NT2/D1 (cell line): Measurements from ENCODE around the gene CXCL17.

Experiments used
- YY1 ChIP-seq: IDR thresholded peaks from 2 replicates; pipeline ENCODE4 v1.6.1; 2011; ENCODE audit not compliant: insufficient read length, insufficient read depth
- ZNF274 ChIP-seq: IDR thresholded peaks from 2 replicates; pipeline ENCODE4 v1.6.1; 2011; ENCODE audit warnings: mild to moderate bottlenecking, low read depth, low read length

DNA sequence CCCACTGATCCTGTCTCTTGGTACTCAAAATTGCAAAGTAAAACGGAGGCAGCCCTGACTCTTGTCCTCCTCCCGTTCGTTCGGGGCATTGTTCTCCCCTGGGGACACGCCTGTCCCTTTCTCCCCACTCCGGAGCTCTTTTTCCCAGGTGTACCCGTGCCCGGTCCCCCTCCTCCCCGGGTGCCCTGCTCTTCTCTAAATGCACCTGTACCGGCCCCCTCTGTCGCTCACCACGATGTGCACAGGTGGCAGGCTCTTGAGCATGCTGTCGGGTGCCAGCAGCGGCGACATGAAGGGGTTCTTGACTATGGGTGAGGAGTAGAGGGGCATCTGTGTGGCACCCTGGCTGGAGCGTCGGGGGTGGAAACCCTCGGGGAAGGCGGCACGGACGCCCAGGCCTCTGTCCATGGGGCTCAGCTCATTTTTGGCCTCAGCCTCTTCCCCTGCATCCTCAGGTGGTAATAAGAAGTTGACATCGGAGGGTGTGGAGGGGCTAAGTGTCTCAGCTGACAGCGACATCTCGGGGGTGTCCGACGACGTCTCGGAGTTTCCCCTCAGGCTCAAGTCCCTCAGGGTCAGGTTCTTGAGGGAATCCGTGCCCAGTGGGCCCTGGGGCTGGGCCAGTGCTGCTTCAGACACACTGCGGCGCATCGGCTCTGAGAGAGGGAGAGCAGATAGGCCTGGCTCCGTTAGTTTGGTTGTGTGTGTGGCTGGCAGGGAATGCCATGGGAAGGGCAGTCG, 40.2 kb downstream of the CXCL17 start:
- TF ChIP-seq ZNF274, result no peak
- TF ChIP-seq YY1, result no peak
